Smooth muscle cell of bladder (primary cell): Measurements from ENCODE around the gene PPP1R9B. TPM values are rescaled to one million over a fixed set of nuclear protein-coding genes. Genes with fewer than 3 reads are reported as not detected.

Source experiments
- total RNA-seq: library from RNA; depleted of rRNA; stranded (reverse); fragments of >200 nt; gene quantifications from 2 replicates; pipeline ENCODE4 v1.2.3, GENCODE V29; 2014

Gene PPP1R9B
- 25.6 and 41.8 TPM in 2 replicates for total RNA-seq

DNA sequence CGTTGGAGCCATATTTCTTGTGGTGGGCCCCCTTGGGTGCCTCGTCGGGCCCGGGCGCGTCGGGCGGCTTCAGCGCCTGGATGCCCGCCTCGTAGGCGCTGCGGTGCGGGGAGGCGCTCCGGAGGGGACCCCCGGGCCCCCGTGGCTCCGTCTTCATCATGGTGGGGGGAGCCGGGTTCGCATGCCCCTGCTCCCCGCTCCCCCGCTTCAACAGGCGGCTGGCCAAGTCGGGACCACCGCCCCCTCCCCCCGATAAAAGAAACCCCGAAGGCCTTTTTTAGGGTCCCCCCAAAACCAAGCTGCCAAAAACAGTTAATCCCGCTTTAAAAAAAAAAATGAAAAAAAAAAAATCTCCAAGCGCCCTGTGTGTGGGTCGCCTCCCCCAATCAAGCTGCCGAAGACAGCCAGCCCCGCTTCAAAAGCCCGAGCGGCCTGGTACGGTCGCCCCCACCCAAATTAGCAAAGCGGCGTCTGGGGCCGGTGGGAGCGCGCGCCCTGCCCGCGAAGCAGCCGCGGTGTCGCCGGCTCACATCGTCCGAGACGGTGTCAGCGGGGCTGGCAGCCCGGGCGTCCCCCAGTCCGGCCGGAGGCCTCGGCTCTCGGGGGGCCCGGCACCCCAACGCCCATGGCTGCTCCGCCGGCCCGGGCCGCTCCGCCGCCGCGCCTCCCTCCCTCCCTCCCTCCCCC, at the start of gene PPP1R9B:
Gene PPP1R9B (minus strand): TSS at position 324 of the 687 bp plus-strand sequence. CDS start 164 bp downstream, at position 160.

DNA sequence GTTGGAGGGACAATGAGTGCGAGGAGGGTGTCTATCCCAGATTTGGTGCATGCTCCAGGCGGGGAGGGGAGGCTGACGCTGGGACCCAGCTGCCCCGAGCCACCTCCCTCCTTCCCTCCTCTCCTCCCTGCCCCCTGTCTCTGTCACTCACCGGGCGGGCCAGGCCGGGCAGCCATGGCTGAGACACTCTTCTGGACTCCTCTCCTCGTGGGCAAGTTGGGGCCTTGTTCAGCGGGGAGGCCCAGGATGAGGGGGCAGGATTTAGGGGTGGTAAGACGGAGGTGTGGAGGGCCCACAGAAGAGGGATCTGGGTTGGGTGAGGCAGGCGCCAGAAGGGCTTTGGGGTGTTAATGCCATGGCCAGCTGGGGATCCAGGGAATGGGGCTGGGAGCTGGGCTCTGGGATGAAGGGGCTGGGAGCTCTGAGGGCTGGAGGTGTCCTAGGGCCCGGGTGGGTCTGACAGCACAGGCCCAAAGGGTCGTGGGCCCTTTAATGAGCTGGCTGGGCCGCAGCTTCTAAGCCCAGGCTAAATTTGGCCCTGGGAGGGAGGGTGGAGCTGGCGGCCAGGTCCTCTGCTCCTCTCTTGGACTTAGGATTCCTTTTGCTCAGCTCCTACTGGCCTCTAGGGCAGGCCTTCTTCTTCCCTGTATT, 15.5 kb upstream of the PPP1R9B start, which contains the start of gene SGCA:
Gene SGCA (plus strand): TSS at position 139 of the 651 bp plus-strand sequence. CDS start 36 bp downstream, at position 175.

GRCh38 chr17:50129728-50130558, 20.5 kb downstream of the PPP1R9B start, which contains the start of gene SAMD14:
Gene SAMD14, minus strand, starts transcription at chr17:50130160. Its CDS starts 5,201 bp downstream, at chr17:50124959.

DNA sequence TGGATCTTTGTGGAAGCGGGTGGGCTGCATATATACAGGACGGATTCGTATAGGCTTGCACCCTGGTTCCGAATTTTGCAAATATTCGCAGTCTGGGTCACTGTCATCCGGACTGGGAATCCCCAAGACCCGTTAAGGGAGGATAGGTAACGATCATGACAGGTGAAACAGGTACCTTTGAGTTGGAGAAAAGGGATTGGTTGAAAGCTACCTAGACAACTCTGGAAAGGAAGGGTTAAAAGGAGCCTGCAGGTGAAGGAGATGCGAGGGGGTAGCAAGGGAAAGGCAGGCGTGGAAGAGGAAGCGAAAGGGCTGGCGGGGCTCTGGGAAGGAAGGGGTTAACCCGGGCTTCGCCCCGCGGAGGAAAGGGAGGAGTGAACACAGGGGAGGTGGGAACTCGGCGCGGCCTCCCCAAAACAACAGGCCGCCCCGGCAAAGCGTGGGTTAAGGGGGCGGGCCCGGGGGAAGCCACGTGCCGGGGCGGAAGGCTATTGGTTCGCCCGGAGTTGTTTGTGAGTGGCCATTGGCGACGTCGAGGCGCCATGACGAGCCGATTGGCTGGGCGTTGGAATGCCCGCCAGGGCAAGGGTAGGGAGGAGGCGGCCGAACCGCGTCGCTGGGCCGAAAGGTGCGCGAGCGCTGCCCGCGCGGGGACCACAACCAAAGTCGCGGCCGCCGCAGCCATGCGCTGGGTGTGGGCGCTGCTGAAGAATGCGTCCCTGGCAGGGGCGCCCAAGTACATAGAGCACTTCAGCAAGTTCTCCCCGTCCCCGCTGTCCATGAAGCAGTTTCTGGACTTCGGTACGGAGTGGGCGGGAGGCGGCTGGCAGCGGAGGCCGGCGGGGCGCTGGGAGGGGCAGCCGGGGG, 55.5 kb downstream of the PPP1R9B start, which contains the start of gene PDK2:
Gene PDK2 (plus strand): TSS at position 599 of the 867 bp plus-strand sequence. CDS start 85 bp downstream, at position 684.

Other genes starting within 250 kb of the PPP1R9B start
- gene DLX4, start 181.5 kb downstream of the PPP1R9B start, total RNA-seq: not detected in 2 replicates
- not detected in 2 replicates for gene DLX3, start 155.5 kb downstream of the PPP1R9B start, total RNA-seq
- gene ITGA3, start 94.6 kb downstream of the PPP1R9B start, total RNA-seq: 15.1 and 16.9 TPM in 2 replicates
- 16.6 and 21.4 TPM in 2 replicates for gene PDK2, start 55.3 kb downstream of the PPP1R9B start, total RNA-seq
- gene SAMD14, start 20.5 kb downstream of the PPP1R9B start, total RNA-seq: 1.4 and 1.9 TPM in 2 replicates
- gene SGCA, start 15.3 kb upstream of the PPP1R9B start, total RNA-seq: 0.18 TPM in 1 of 2 replicates, not detected in the other
- 1,223 and 1,870 TPM in 2 replicates for gene COL1A1, start 51.0 kb upstream of the PPP1R9B start, total RNA-seq
- under 0.01 and 0.09 TPM in 2 replicates for gene TMEM92, start 123.8 kb upstream of the PPP1R9B start, total RNA-seq
- gene XYLT2, start 195.4 kb upstream of the PPP1R9B start, total RNA-seq: 46.5 and 52.6 TPM in 2 replicates
- gene MRPL27, start 222.5 kb upstream of the PPP1R9B start, total RNA-seq: 68.6 and 68.9 TPM in 2 replicates
- gene EME1, start 222.6 kb upstream of the PPP1R9B start, total RNA-seq: 1.3 TPM in 2 replicates
- gene LRRC59, start 246.8 kb upstream of the PPP1R9B start, total RNA-seq: 135 and 154 TPM in 2 replicates